DOHH2 (cell line): ENCODE data around the gene HSD17B14.

ENCODE experiments used
- CTCF ChIP-seq: fragments of 200-600 bp; sonication (generic); IDR thresholded peaks from one replicate; pipeline ENCODE4 v1.5.1; 2014; ENCODE audit warnings: antibody characterized with exemption, mild to moderate bottlenecking, low read depth, low read length; ENCODE audit not compliant: poor library complexity, severe bottlenecking
- EZH2phosphoT487 ChIP-seq: fragments of 200-600 bp; sonication (generic); IDR thresholded peaks from 2 replicates; pipeline ENCODE4 v1.6.1; 2017; ENCODE audit warnings: borderline replicate concordance, mild to moderate bottlenecking, antibody characterized with exemption, low read length, moderate library complexity, mixed read lengths

DNA sequence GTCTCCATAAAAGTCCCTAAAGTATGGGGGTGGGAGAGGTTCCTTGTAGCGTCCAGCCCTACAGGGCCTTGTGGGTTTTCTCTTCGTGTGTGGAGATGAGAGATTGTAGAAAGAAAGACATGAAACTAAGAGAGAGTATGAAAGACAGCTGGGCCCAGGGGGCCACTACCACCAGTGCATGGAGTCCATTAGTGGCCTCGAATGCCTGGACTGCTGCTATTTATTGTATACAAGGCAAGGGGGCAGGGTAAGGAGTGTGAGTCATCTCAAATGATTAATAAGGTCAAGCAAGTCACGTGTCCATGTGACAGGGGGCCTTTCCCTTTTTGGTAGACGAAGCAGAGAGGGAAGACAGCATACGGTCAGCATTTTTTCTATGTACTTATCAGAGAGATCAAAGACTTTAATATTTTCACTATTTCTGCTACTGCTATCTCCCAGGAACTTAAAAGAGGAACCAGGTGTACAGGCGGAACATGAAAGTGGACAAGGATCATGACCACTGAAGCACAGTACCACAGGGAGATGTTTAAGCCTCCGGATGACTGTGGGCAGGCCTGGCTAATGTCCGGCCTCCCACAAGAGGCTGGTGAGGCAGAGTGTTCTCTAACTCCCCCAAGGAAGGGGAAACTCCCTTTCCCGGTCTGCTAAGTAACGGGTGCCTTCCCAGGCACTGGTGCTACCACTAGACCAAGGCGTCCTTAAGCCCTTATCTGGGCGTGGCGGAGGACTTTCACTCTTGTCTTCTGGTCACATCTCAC, 55.5 kb downstream of the HSD17B14 start:
- TF ChIP-seq CTCF (no peak), EZH2phosphoT487 (no peak)
